ENCODE measurements around the gene LONP1.

LONP1 gene

GRCh38 chr19:5648464-5648863 is 71.5 kb downstream of the LONP1 start:
- no peak for DNase-seq (ENCODE audit: low read depth)

GRCh38 chr19:5646703-5647102 is 73.2 kb downstream of the LONP1 start:
- DNase-seq (ENCODE audit: low read depth): no peak

DNA sequence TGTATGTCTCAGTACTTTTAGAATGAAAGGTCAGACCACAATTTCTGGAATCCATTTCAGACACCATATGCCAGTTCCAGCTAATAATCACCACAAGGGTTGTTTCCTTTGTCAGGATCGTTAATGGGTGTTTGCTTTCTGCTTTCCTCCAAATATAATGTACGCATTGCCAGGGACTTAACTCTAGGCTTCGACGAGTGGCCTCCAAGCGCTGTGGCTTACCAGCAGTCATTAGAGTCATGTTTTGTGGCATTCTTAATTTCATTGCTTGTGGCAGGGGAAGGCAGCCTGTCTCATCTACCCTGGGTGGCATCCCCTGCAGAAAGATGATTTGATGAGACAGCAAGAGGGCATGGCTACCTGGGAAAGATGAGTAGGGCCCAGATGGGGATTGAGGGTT is 74.5 kb downstream of the LONP1 start:
- DNase-seq (ENCODE audit: low read depth): no peak

DNA sequence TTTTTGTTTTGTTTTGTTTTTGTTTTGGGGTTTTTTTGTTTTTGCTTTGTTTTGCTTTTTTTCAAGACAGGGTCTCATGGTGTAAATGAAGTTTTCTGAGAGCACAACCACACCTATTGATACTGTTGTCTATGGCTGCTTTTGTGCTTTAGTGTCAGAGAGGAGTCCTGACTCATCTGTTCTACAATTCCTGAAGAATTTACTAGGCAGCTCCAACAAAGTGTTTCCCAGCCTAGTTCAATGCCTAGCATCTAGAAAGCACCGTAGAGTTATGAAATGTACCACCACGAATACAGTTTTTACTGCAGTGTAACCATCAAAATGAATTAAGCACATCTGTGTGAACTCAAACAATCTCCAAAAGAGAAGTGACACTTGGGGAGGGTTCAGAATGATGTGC is 75.9 kb downstream of the LONP1 start:
- no peak for DNase-seq (ENCODE audit: low read depth)

DNA sequence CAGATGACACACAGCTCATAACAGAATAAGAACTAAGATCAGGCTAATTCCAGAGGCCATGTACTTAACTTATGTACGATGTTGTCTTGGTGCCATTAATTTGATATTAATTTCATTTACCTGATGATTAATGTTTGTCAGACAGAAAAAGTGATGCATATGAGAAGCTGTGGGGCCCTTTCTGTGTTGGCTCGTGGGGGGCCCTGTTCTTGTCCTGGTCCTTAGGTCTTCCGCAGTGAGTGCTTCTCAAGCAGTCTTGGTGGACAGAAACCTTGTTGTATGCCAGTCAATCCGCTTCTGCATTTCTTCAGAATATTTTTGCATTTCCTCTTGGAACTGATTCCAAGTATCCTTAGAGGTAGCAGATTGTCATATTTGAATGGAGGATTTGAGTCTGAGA is 76.9 kb downstream of the LONP1 start:
- DNase-seq (ENCODE audit: low read depth): no peak

GRCh38 chr19:5642204-5642603 is 77.7 kb downstream of the LONP1 start:
- DNase-seq (ENCODE audit: low read depth): no peak
